Heart right ventricle (tissue), 16 donors: ENCODE data around the gene CANT1. TPM values are rescaled to one million over a fixed set of nuclear protein-coding genes. Genes with fewer than 3 reads are reported as not detected.
A peak's percentile ranks its signal among the peaks of the same experiment; 100 is the strongest.

Source experiments
- ATAC-seq, 8 donors: fragments of 200-7000 bp; cut with Tn5 transposase; one replicate each; pipeline ENCODE4 v1.9.1; 2020; ENCODE audit warnings: mild to moderate bottlenecking in 8 of 8, moderate library complexity in 8 of 8, moderate number of reproducible peaks in 1 of 8
- DNase-seq, 2 donors: peaks; one replicate each; pipeline ENCODE4 v3.0.0-alpha.2; 2020
- H3K27ac ChIP-seq, 10 donors: fragments of 200-600 bp; sonication (generic) in 2 of 10; one replicate each; pipeline versions ENCODE4 v1.5.0 to v1.8.0; 2020 to 2022; ENCODE audit warnings: mild to moderate bottlenecking in 3 of 10
- H3K27me3 ChIP-seq, 7 donors: fragments of 200-600 bp; one replicate each; pipeline ENCODE4 v1.8.0; 2021 to 2022; ENCODE audit warnings: mild to moderate bottlenecking in 2 of 7
- H3K36me3 ChIP-seq, 9 donors: fragments of 200-600 bp; sonication (generic) in 1 of 9; one replicate each; pipeline versions ENCODE4 v1.5.0 to v1.8.0; 2020 to 2022; ENCODE audit warnings: mild to moderate bottlenecking in 2 of 9
- H3K4me1 ChIP-seq, 9 donors: fragments of 200-600 bp; sonication (generic) in 1 of 9; one replicate each; pipeline versions ENCODE4 v1.5.0 to v1.8.0; 2020 to 2022; ENCODE audit warnings: mild to moderate bottlenecking in 4 of 9
- H3K4me3 ChIP-seq, 10 donors: fragments of 200-600 bp; sonication (generic) in 2 of 10; one replicate each; pipeline versions ENCODE4 v1.5.0 to v1.8.0; 2020 to 2022; ENCODE audit warnings: mild to moderate bottlenecking in 7 of 10, moderate library complexity in 2 of 10
- H3K9me3 ChIP-seq, 11 donors: fragments of 200-600 bp in 10 of 11; sonication (generic) in 2 of 11; one replicate each; pipeline versions ENCODE4 v1.5.0 to v1.8.0; 2013 to 2022; ENCODE audit warnings: mild to moderate bottlenecking in 2 of 11, control low read depth in 1 of 11, moderate library complexity in 1 of 11
- WGBS, 2 donors: extraction: QIAGEN DNeasy Blood & Tissue Kit; methylation state at CpG; one replicate each; pipeline ENCODE4 v1.1.7; 2013; ENCODE audit warnings: inconsistent platforms in 1 of 2; 5-methylcytosine and 5-hydroxymethylcytosine counted together
- intact Hi-C, 10 donors: fragments of 100-400 bp; cut with DNase I; formaldehyde crosslinking; loops; one replicate each; pipeline versions ENCODE4 v1.11.1 to v1.14.2; 2022
- polyA plus RNA-seq, 2 donors: library from polyadenylated mRNA; stranded (reverse); fragments of 200-250 nt; gene quantifications; one replicate each; pipeline ENCODE4 v1.2.3, GENCODE V29; 2013
- total RNA-seq, 10 donors: library from RNA; stranded (reverse); fragmentation: NEBNext Ultra II Directional in 3 of 10; extraction: Animal tissue kit (Norgen Biotek cat#: 25700) in 3 of 10; gene quantifications; one replicate each; pipeline versions ENCODE4 v1.2.1 to v1.2.4, GENCODE V29; 2021 to 2023
- TF ChIP-seq, protein P1 (sequence below), 9 donors: fragments of 200-600 bp; sonication (generic) in 2 of 9; IDR thresholded peaks; one replicate each; pipeline versions ENCODE4 v1.5.0 to v1.8.0; 2021 to 2022; ENCODE audit warnings: antibody characterized with exemption in 9 of 9, mild to moderate bottlenecking in 5 of 9, moderate library complexity in 1 of 9
- donor health status: Arrhythmogenic right ventricular cardiomyopathy.
- donor health status: ischemic (EF 13 %, LVEDD 7.1; RV severe dilation, severe dysfunction).
- donor health status: healthy with polysubstance abuse.
- donor health status: DM: no; HTN: yes; CAD: no.
- donor health status: DM: no; HTN: no; CAD: no.
- donor health status: ischemic (EF 25% LVEDD 6.9; RV normal size, moderate dysfunction).
- donor health status: ischemic (EF 25% LVEDD 5.7; RV mildly dilated, moderate dysfunction).
- donor health status: healthy.
- donor health status: DM: yes; HTN: yes; CAD: no.
- donor health status: Ischemic cardiomyopathy.
- donor health status: ischemic (EF 35%, LVEDD 5.7; RV mildly dilated, moderate dysfunction).
- donor health status: nonischemic (EF 11% LVEDD 7.7; RV severe dilation, severe dysfunction).
- donor health status: DM: yes; HTN: yes; CAD: no.
- donor health status: PGD.
- donor health status: ischemic (EF 29% LVEDD 5.4; RV normal size, mild dysfunction).
- donor health status: nonischemic (EF 23%, LVEDD 6.1; RV moderate dilation, normal function).

CANT1 gene
- total and polyA plus RNA-seq, 12 donors = 4.1 to 33.4 (median 23.8) TPM

DNA sequence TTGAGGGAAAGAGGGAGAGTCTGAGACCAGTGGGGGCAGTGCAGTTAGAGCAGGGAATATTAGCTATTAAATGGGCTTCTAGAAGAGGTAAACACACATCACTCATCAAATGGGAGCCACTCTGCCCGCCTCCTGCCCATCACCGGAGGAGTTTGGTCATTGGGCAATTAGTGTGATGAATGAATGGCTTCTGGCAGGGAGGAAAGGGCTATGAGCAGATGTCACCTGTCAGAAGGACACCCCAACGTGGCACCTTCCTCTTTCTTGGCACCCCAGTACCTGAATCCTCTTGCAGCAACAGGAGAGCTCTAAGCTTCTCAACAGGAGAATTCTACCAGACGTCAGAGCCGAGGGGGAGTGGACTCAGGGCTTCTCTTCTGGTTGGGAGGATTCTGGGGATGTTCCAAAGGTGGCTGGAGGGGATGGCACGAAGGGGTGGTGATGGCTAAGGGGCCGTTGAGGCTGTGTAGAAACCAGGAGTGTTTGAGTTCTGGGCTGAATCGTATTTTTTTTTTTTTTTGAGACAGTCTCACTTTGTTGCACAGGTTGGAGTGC, 25.4 kb upstream of the CANT1 start:
- ATAC-seq = no peak
- Histone ChIP-seq H3K27ac (peak overlapping the region in 4 of 10 donors; percentile 59 to 73 (median 70)), H3K36me3 (peaks cover 0 to 4% (median 0%) of the 10 kb centered on the region in 9 donors), H3K4me3 (no peak overlapping the region), H3K4me1 (peaks cover 5 to 64% (median 35%) of the 10 kb centered on the region in 9 donors), H3K9me3 (no peaks in the 10 kb centered on the region), H3K27me3 (peaks cover 0 to 5% (median 0%) of the 10 kb centered on the region in 7 donors)
- whole genome bisulfite sequencing, 2 donors = 90 to 92% methylated on average over 8 of the region's 8 CpGs
- TF ChIP-seq, protein P1, sequence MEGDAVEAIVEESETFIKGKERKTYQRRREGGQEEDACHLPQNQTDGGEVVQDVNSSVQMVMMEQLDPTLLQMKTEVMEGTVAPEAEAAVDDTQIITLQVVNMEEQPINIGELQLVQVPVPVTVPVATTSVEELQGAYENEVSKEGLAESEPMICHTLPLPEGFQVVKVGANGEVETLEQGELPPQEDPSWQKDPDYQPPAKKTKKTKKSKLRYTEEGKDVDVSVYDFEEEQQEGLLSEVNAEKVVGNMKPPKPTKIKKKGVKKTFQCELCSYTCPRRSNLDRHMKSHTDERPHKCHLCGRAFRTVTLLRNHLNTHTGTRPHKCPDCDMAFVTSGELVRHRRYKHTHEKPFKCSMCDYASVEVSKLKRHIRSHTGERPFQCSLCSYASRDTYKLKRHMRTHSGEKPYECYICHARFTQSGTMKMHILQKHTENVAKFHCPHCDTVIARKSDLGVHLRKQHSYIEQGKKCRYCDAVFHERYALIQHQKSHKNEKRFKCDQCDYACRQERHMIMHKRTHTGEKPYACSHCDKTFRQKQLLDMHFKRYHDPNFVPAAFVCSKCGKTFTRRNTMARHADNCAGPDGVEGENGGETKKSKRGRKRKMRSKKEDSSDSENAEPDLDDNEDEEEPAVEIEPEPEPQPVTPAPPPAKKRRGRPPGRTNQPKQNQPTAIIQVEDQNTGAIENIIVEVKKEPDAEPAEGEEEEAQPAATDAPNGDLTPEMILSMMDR (IDR thresholded peaks at IDR 0.05) = no peak
- intact Hi-C loops = loop anchor here in 1 of 10 donors (10.0 kb wide), 1 partner anchor 50 kb away; no protein-coding TSS in a partner anchor
- no peak for DNase-seq

DNA sequence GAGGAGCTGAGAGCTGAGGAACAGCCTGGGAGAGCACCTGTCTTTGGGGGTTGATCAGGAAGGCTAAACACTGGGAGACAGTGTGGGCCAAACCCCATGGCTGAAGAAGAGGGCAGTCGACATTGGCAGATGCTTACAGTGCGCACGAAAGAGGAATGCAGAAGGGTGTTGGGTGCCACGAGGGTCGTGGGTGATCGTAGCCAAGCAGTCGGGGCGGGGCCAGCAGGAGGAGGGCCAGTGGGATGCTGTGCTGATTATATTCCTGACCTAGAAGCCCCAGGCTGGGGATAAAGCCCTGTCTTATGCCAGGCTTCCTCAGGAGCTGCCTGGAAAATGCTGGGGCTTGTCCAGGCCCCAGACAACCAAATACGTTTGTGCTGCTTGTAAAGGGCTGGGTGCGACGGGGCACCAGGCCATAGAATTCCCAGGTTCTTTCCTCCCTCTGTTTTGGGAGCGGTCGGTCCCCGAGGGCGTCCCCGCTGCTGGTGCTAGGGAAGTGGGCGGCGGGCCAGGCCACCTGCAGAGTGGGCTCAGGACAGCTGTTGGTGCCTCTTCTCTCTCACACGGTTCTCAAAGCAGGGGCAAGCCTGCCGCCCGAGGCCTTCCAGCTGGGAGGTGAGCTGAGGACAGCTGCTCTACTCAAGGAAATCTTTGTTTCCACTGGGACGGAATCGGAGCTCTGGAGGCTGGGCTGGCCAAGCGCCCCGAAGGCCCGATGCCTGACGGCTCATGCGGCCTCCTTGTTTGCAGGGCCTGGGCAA, 24.4 kb upstream of the CANT1 start:
- H3K27ac ChIP-seq = peak overlapping the region in 9 of 10 donors; percentile 20 to 73 (median 59)
- intact Hi-C loops = loop anchor here in 1 of 10 donors (10.0 kb wide), 1 partner anchor 51 kb away; no protein-coding TSS in a partner anchor
- peaks cover 0 to 15% (median 0%) of the 10 kb centered on the region in 7 donors for H3K27me3 ChIP-seq
- DNase-seq (peak; percentile 62 to 68), ATAC-seq (peak; percentile 34 to 81 (median 62))
- 51 to 58% methylated on average over 28 of the region's 28 CpGs for WGBS, 2 donors
- no peaks in the 10 kb centered on the region for H3K9me3 ChIP-seq
- H3K36me3 ChIP-seq = no peaks in the 10 kb centered on the region
- H3K4me1 ChIP-seq = peaks cover 5 to 57% (median 35%) of the 10 kb centered on the region in 9 donors
- H3K4me3 ChIP-seq = peak overlapping the region in 2 of 10 donors; percentile 2 to 11
- TF ChIP-seq, protein P1 (IDR thresholded peaks at IDR 0.05) = no peak

DNA sequence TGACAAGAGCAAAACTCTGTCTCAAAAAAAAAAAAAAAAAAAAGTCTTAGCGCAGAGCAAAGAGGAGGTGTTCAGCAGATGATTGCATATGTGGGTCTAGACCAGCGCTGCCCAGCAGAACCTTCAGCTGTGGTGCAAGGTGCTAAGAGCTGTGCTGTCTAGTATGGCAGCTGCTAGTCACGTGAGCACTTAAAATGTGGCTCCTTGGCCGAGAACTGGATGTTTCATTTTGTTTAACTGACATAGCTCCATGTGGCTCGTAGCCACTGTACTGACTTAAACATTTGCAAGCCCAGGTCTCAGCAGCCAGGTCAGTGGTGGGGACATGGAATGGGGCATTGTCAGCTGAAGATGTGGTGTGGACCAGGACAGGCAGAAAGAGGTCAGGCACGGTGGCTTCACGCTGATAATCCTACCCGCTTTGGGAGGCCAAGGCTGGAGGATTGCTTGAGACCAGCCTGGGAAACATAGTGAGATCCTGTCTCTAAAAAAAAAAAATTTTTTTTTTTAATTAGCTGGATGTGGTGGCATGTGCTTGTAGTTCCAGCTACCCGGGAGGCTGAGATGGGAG, 23.6 kb upstream of the CANT1 start:
- H3K4me3 ChIP-seq = no peak overlapping the region
- 86 to 89% methylated on average over 9 of the region's 9 CpGs for WGBS, 2 donors
- H3K27me3 ChIP-seq = peaks cover 0 to 23% (median 0%) of the 10 kb centered on the region in 7 donors
- TF ChIP-seq, protein P1 (IDR thresholded peaks at IDR 0.05) = no peak
- ATAC-seq (no peak), DNase-seq (no peak)
- no peaks in the 10 kb centered on the region for H3K36me3 ChIP-seq
- intact Hi-C loops = loop anchor here in 1 of 10 donors (10.0 kb wide), 1 partner anchor 52 kb away; no protein-coding TSS in a partner anchor
- H3K27ac ChIP-seq = peak overlapping the region in 6 of 10 donors; percentile 20 to 73 (median 68)
- H3K9me3 ChIP-seq = no peaks in the 10 kb centered on the region
- peaks cover 8 to 55% (median 40%) of the 10 kb centered on the region in 9 donors for H3K4me1 ChIP-seq
